Panc1 (cell line): ENCODE data around the gene USP16. TPM values are rescaled to one million over a fixed set of nuclear protein-coding genes. Genes with fewer than 3 reads are reported as not detected.

ENCODE experiments used
- ATAC-seq: fragments of 200-7000 bp; cut with Tn5 transposase; 2 replicates; pipeline ENCODE4 v1.9.1; 2020; ENCODE audit warnings: mild to moderate bottlenecking, moderate library complexity
- BruUV-seq: library from RNA; stranded (reverse); fragments of 400-500 nt; replicated peaks from 2 replicates; lab custom pipeline; 2021; lab: Mats Ljungman, UMichigan
- CTCF ChIA-PET: fragments of 300-600 bp; sonication (Branson Sonifier 250); formaldehyde crosslinking; loops from one replicate; lab custom pipeline; 2022; ENCODE audit warnings: antibody characterized with exemption; lab: Charles Lee
- POLR2A ChIA-PET: fragments of 300-600 bp; sonication (Branson Sonifier 250); formaldehyde crosslinking; loops from one replicate; lab custom pipeline; 2022; ENCODE audit warnings: antibody characterized with exemption; lab: Charles Lee
- DNase-seq: peaks from one replicate; pipeline ENCODE4 v3.0.0-alpha.2; 2010; ENCODE audit warnings: low read depth, low spot score
- H3K27ac ChIP-seq: 2 replicates; pipeline ENCODE4 v1.5.1; 2011; ENCODE audit warnings: mild to moderate bottlenecking, low read length, inconsistent platforms
- H3K27me3 ChIP-seq: fragments of 200-500 bp; sonication (Bioruptor generic); 2 replicates; pipeline ENCODE4 v1.6.0; 2014; ENCODE audit warnings: low read length, inconsistent platforms; ENCODE audit not compliant: control insufficient read depth, insufficient read depth
- H3K36me3 ChIP-seq: fragments of 200-500 bp; sonication (Bioruptor generic); 2 replicates; pipeline ENCODE4 v1.5.1; 2014; ENCODE audit warnings: inconsistent platforms, mild to moderate bottlenecking, low read length, moderate library complexity; ENCODE audit not compliant: control insufficient read depth, insufficient read depth
- H3K4me1 ChIP-seq: 2 replicates; pipeline ENCODE4 v1.5.1; 2011; ENCODE audit warnings: inconsistent platforms, mild to moderate bottlenecking, low read length, moderate library complexity; ENCODE audit not compliant: control insufficient read depth, insufficient read depth
- H3K4me3 ChIP-seq, 2 experiments: 2 replicates each; pipeline ENCODE4 v1.5.1; 2011 to 2012; ENCODE audit warnings: low read depth in 2 of 2, low read length in 2 of 2, mild to moderate bottlenecking in 2 of 2, inconsistent platforms in 1 of 2, moderate library complexity in 1 of 2
- H3K9me3 ChIP-seq: fragments of 200-500 bp; sonication (Bioruptor generic); 2 replicates; pipeline ENCODE4 v1.5.1; 2014; ENCODE audit warnings: low read depth, mild to moderate bottlenecking, inconsistent platforms, low read length, moderate library complexity; ENCODE audit not compliant: control insufficient read depth, insufficient read depth
- POLR2AphosphoS5 ChIP-seq: IDR thresholded peaks from 2 replicates; pipeline ENCODE4 v1.6.1; 2012; ENCODE audit warnings: mild to moderate bottlenecking, low read depth, low read length, moderate library complexity
- SIN3A ChIP-seq: IDR thresholded peaks from 2 replicates; pipeline ENCODE4 v1.6.1; 2012; ENCODE audit warnings: low read depth, mild to moderate bottlenecking, low read length, moderate library complexity, borderline replicate concordance; ENCODE audit not compliant: insufficient read depth
- TCF7L2 ChIP-seq: IDR thresholded peaks from 2 replicates; pipeline ENCODE4 v1.6.1; 2011; ENCODE audit warnings: mild to moderate bottlenecking, low read depth, low read length, inconsistent platforms
- in situ Hi-C: cut with HindIII; loops from 2 replicates; pipeline ENCODE4 v1.10.0; 2016; ENCODE audit warnings: low sequenced_read_pairs, low pct_unique_long_range_greater_than_20kb
- intact Hi-C: fragments of 100-400 bp; cut with micrococcal nuclease; formaldehyde crosslinking; loops from one replicate; pipeline ENCODE4 v1.10.0; 2022; ENCODE audit not compliant: unreplicated experiment
- total RNA-seq: library from RNA; stranded (reverse); gene quantifications from one replicate; pipeline ENCODE4 v1.2.1, GENCODE V29; 2021; ENCODE audit not compliant: unreplicated experiment
- TF ChIP-seq, protein P1 (sequence below): fragments of 450-650 bp; IDR thresholded peaks from 2 replicates; pipeline ENCODE4 v1.5.1; 2017; ENCODE audit warnings: mild to moderate bottlenecking
- TF ChIP-seq, protein P2 (sequence below), 2 experiments: IDR thresholded peaks; 2 replicates each; pipeline ENCODE4 v1.6.1; 2011 to 2012; ENCODE audit warnings: low read depth in 2 of 2, control low read depth in 1 of 2, low read length in 1 of 2, mild to moderate bottlenecking in 1 of 2, moderate library complexity in 1 of 2; ENCODE audit not compliant: insufficient read depth in 1 of 2

The USP16 gene
- total RNA-seq, 1 experiment from 2014 or later: 26.6 TPM

DNA sequence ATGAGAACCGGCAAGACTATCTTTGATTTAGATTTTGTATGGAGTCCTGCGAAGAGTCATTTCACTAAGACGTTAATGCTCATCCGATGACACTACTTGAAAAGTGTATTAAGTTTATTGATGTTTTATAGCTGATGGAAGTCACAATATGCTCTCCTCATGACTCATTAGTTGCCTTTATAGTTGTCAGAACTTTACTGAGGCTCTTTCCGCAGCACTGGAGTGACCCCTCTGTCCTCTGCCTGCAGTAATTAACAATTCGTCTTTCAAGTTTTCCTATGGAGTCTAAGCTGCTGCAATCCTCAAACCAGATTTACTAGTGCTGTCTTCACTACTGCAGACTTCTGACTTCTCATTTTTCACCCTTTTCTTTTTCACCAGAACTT is 853 bp downstream of the USP16 start:
- DNase-seq (no peak), ATAC-seq (no peak)
- Histone ChIP-seq H3K27ac (peak overlapping the region; percentile 92), H3K4me3 (peak overlapping the region; percentile 92 to 97), H3K36me3 (peaks cover 2% of the 10 kb centered on the region; the same call in 1 of the 2 replicates), H3K9me3 (no peaks in the 10 kb centered on the region), H3K4me1 (no peaks in the 10 kb centered on the region; the same call in 1 of the 2 replicates), H3K27me3 (no peaks in the 10 kb centered on the region)
- CTCF ChIA-PET: no interaction called here
- TSS peak; percentile 75 for BruUV-seq
- TF ChIP-seq SIN3A: no peak
- TF ChIP-seq TCF7L2: no peak
- no peak for TF ChIP-seq POLR2AphosphoS5
- TF ChIP-seq, protein P1, sequence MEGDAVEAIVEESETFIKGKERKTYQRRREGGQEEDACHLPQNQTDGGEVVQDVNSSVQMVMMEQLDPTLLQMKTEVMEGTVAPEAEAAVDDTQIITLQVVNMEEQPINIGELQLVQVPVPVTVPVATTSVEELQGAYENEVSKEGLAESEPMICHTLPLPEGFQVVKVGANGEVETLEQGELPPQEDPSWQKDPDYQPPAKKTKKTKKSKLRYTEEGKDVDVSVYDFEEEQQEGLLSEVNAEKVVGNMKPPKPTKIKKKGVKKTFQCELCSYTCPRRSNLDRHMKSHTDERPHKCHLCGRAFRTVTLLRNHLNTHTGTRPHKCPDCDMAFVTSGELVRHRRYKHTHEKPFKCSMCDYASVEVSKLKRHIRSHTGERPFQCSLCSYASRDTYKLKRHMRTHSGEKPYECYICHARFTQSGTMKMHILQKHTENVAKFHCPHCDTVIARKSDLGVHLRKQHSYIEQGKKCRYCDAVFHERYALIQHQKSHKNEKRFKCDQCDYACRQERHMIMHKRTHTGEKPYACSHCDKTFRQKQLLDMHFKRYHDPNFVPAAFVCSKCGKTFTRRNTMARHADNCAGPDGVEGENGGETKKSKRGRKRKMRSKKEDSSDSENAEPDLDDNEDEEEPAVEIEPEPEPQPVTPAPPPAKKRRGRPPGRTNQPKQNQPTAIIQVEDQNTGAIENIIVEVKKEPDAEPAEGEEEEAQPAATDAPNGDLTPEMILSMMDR: no peak
- TF ChIP-seq, protein P2, sequence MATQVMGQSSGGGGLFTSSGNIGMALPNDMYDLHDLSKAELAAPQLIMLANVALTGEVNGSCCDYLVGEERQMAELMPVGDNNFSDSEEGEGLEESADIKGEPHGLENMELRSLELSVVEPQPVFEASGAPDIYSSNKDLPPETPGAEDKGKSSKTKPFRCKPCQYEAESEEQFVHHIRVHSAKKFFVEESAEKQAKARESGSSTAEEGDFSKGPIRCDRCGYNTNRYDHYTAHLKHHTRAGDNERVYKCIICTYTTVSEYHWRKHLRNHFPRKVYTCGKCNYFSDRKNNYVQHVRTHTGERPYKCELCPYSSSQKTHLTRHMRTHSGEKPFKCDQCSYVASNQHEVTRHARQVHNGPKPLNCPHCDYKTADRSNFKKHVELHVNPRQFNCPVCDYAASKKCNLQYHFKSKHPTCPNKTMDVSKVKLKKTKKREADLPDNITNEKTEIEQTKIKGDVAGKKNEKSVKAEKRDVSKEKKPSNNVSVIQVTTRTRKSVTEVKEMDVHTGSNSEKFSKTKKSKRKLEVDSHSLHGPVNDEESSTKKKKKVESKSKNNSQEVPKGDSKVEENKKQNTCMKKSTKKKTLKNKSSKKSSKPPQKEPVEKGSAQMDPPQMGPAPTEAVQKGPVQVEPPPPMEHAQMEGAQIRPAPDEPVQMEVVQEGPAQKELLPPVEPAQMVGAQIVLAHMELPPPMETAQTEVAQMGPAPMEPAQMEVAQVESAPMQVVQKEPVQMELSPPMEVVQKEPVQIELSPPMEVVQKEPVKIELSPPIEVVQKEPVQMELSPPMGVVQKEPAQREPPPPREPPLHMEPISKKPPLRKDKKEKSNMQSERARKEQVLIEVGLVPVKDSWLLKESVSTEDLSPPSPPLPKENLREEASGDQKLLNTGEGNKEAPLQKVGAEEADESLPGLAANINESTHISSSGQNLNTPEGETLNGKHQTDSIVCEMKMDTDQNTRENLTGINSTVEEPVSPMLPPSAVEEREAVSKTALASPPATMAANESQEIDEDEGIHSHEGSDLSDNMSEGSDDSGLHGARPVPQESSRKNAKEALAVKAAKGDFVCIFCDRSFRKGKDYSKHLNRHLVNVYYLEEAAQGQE (IDR thresholded peaks at IDR 0.05; ENCODE audit: insufficient read depth in 1 of 2, low read depth in 2 of 2, low read length in 1 of 2): no peak
- POLR2A ChIA-PET: no interaction called here
- intact Hi-C loops: no loop called here
- in situ Hi-C loops: no loop called here

DNA sequence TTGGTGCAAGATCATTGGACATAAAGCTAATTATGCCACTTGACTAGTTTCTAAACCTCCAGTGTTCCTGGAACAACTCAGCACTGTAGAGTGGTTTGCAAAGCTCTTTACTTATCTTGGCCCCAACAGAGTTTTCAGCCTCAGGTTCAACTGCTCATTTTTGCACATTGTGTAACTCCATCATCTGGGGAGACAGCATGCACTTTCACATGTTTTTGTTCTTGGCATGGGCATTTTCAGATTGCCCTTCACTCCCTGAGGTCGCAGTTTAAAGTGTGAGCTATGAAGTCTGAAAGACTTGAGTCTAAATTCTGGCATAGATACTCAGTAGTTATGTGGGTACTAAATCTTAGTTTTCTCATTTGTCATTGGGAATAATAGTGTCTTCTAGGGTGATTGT is 5.1 kb downstream of the USP16 start:
- Histone ChIP-seq H3K4me3 (no peak overlapping the region), H3K27me3 (no peaks in the 10 kb centered on the region), H3K9me3 (no peaks in the 10 kb centered on the region), H3K27ac (no peak overlapping the region), H3K36me3 (peaks cover 2% of the 10 kb centered on the region), H3K4me1 (no peaks in the 10 kb centered on the region)
- POLR2A ChIA-PET: no interaction called here
- in situ Hi-C loops (no loop called here), intact Hi-C loops (no loop called here)
- no peak for TF ChIP-seq POLR2AphosphoS5
- TF ChIP-seq, protein P1: no peak
- no peak for TF ChIP-seq TCF7L2
- ATAC-seq: no peak
- no peak for DNase-seq
- CTCF ChIA-PET: no interaction called here
- BruUV-seq: no TSS peak
